HG03135 (cell line): ENCODE measurements around the gene TXNL1.
A peak's percentile ranks its signal among the peaks of the same experiment; 100 is the strongest.
"Not testable (repeated sequence)": the region's sequence is repeated elsewhere in the genome, so short reads cannot be mapped to it uniquely, and the experiment has no call there.

Source experiments
- ATAC-seq: cut with Tn5 transposase; IDR thresholded peaks from one replicate; pipeline ENCODE4 v1.9.1; 2021; ENCODE audit warnings: mild to moderate bottlenecking, moderate library complexity; ENCODE audit not compliant: unreplicated experiment

Gene TXNL1

GRCh38 chr18:56638232-56639103 lies at the start of gene TXNL1:
TXNL1 (minus strand) TSS chr18:56638592; CDS start chr18:56638440, 152 bp downstream.
- ATAC-seq: peak; percentile 95

GRCh38 chr18:56684277-56684676 lies 45.9 kb upstream of the TXNL1 start:
- ATAC-seq: no peak

GRCh38 chr18:56678836-56679565 lies 40.6 kb upstream of the TXNL1 start:
- no peak for ATAC-seq

GRCh38 chr18:56676639-56677038 lies 38.2 kb upstream of the TXNL1 start:
- no peak for ATAC-seq

GRCh38 chr18:56672981-56673380 lies 34.6 kb upstream of the TXNL1 start:
- no peak for ATAC-seq

GRCh38 chr18:56672391-56672790 lies 34.0 kb upstream of the TXNL1 start:
- no peak for ATAC-seq

- no peak for ATAC-seq
Observed at GRCh38 chr18:56662902-56663301, 24.5 kb upstream of the TXNL1 start.

GRCh38 chr18:56662502-56662901 lies 24.1 kb upstream of the TXNL1 start:
- no peak for ATAC-seq

GRCh38 chr18:56662063-56662408 lies 23.6 kb upstream of the TXNL1 start:
- ATAC-seq: no peak

- no peak for ATAC-seq
Observed at GRCh38 chr18:56661360-56662062, 23.1 kb upstream of the TXNL1 start.

- no peak for ATAC-seq
Observed at GRCh38 chr18:56660655-56661054, 22.3 kb upstream of the TXNL1 start.

GRCh38 chr18:56659111-56659510 lies 20.7 kb upstream of the TXNL1 start:
- no peak for ATAC-seq

- ATAC-seq: no peak
Observed at GRCh38 chr18:56658261-56658660, 19.9 kb upstream of the TXNL1 start.

GRCh38 chr18:56654280-56654679 lies 15.9 kb upstream of the TXNL1 start:
- not testable (repeated sequence) for ATAC-seq

GRCh38 chr18:56652802-56653201 lies 14.4 kb upstream of the TXNL1 start:
- no peak for ATAC-seq

- no peak for ATAC-seq
Observed at GRCh38 chr18:56651771-56652092, 13.3 kb upstream of the TXNL1 start.

- peak; percentile 96 for ATAC-seq
Observed at GRCh38 chr18:56650944-56651770, 12.8 kb upstream of the TXNL1 start, which contains the start of gene WDR7. WDR7 (plus strand) TSS chr18:56651359; CDS start chr18:56672516, 21,157 bp downstream.

GRCh38 chr18:56649996-56650395 lies 11.6 kb upstream of the TXNL1 start:
- ATAC-seq: no peak

GRCh38 chr18:56647951-56648893 lies 9.8 kb upstream of the TXNL1 start:
- ATAC-seq: no peak

GRCh38 chr18:56647071-56647470 lies 8.7 kb upstream of the TXNL1 start:
- no peak for ATAC-seq
